HepG2 (cell line): ENCODE measurements around the gene CHN2. TPM values are rescaled to one million over a fixed set of nuclear protein-coding genes. Genes with fewer than 3 reads are reported as not detected.

Source experiments
- CENPT ChIP-seq: sonication (generic); formaldehyde crosslinking; IDR thresholded peaks from 2 replicates; pipeline ENCODE4 v1.8.0; 2022; ENCODE audit warnings: low read depth, mild to moderate bottlenecking, moderate library complexity, missing genetic modification reagents
- HDAC1 ChIP-seq: sonication (generic); formaldehyde crosslinking; IDR thresholded peaks from 2 replicates; pipeline ENCODE4 v1.5.1; 2020; ENCODE audit warnings: mild to moderate bottlenecking, missing genetic modification reagents
- HMG20A ChIP-seq: IDR thresholded peaks from 2 replicates; pipeline ENCODE4 v1.6.1; 2016; ENCODE audit warnings: borderline replicate concordance
- HNRNPK ChIP-seq: fragments of 200-400 bp; formaldehyde crosslinking; IDR thresholded peaks from 2 replicates; pipeline ENCODE4 v1.6.1; 2018; ENCODE audit warnings: low read length, low read depth, moderate library complexity, mild to moderate bottlenecking; ENCODE audit not compliant: poor library complexity, severe bottlenecking
- LCORL ChIP-seq, 2 experiments: fragments of 450-650 bp in 1 of 2; sonication (generic) in 1 of 2; formaldehyde crosslinking in 1 of 2; IDR thresholded peaks; 2 replicates each; pipeline versions ENCODE4 v1.5.0 to v1.6.1; 2017 to 2020; ENCODE audit warnings: antibody characterized with exemption in 1 of 2, missing genetic modification reagents in 1 of 2
- MTF2 ChIP-seq: sonication (generic); formaldehyde crosslinking; IDR thresholded peaks from 2 replicates; pipeline ENCODE4 v1.5.0; 2020; ENCODE audit warnings: missing genetic modification reagents, borderline replicate concordance
- PRMT3 ChIP-seq: sonication (generic); formaldehyde crosslinking; IDR thresholded peaks from 2 replicates; pipeline ENCODE4 v1.8.1; 2022; ENCODE audit warnings: low read depth, mild to moderate bottlenecking, moderate library complexity, missing genetic modification reagents, borderline replicate concordance
- RBM22 ChIP-seq: fragments of 200-400 bp; formaldehyde crosslinking; optimal IDR thresholded peaks from 2 replicates; pipeline ENCODE3; 2017; ENCODE audit warnings: mild to moderate bottlenecking, low read length, moderate library complexity
- SP4 ChIP-seq: sonication (generic); formaldehyde crosslinking; IDR thresholded peaks from 2 replicates; pipeline ENCODE4 v1.8.1; 2023; ENCODE audit warnings: mild to moderate bottlenecking, missing genetic modification reagents
- TAF15 ChIP-seq: fragments of 200-400 bp; formaldehyde crosslinking; IDR thresholded peaks from one replicate; pipeline ENCODE4 v1.6.1; 2018; ENCODE audit warnings: mild to moderate bottlenecking, low read depth, low read length; ENCODE audit not compliant: poor library complexity, severe bottlenecking
- TCF12 ChIP-seq, 2 experiments: fragments of 450-650 bp in 1 of 2; sonication (generic) in 1 of 2; formaldehyde crosslinking in 1 of 2; IDR thresholded peaks; 2 replicates each; pipeline versions ENCODE4 v1.6.1 to v1.8.0; 2017 to 2022; ENCODE audit warnings: antibody characterized with exemption in 1 of 2, mild to moderate bottlenecking in 1 of 2, missing genetic modification reagents in 1 of 2, moderate library complexity in 1 of 2
- ZMAT3 ChIP-seq: sonication (generic); formaldehyde crosslinking; conservative IDR thresholded peaks from 2 replicates; pipeline ENCODE4 v1.7.0; 2021; ENCODE audit warnings: missing genetic modification reagents
- ZNF234 ChIP-seq: sonication (generic); formaldehyde crosslinking; conservative IDR thresholded peaks from 2 replicates; pipeline ENCODE4 v1.5.1; 2020; ENCODE audit warnings: mild to moderate bottlenecking, missing genetic modification reagents
- ZNF235 ChIP-seq: sonication (generic); formaldehyde crosslinking; IDR thresholded peaks from 2 replicates; pipeline ENCODE4 v1.8.1; 2023; ENCODE audit warnings: mild to moderate bottlenecking, missing genetic modification reagents, borderline replicate concordance
- ZNF24 ChIP-seq: fragments of 450-650 bp; IDR thresholded peaks from 2 replicates; pipeline ENCODE4 v1.6.1; 2017; ENCODE audit warnings: antibody characterized with exemption, mild to moderate bottlenecking
- ZNF3 ChIP-seq: IDR thresholded peaks from 2 replicates; pipeline ENCODE4 v1.7.0; 2017; ENCODE audit warnings: inconsistent platforms
- ZNF350 ChIP-seq: sonication (generic); formaldehyde crosslinking; IDR thresholded peaks from 2 replicates; pipeline ENCODE4 v1.4.0; 2020; ENCODE audit warnings: mild to moderate bottlenecking, low read depth, missing genetic modification reagents, borderline replicate concordance
- ZNF549 ChIP-seq: sonication (generic); formaldehyde crosslinking; IDR thresholded peaks from 2 replicates; pipeline ENCODE4 v1.5.0; 2020; ENCODE audit warnings: missing genetic modification reagents
- ZNF607 ChIP-seq: sonication (generic); formaldehyde crosslinking; IDR thresholded peaks from 2 replicates; pipeline ENCODE4 v1.5.1; 2020; ENCODE audit warnings: missing genetic modification reagents, mild to moderate bottlenecking, borderline replicate concordance
- ZNF891 ChIP-seq: sonication (generic); formaldehyde crosslinking; IDR thresholded peaks from 2 replicates; pipeline ENCODE4 v1.5.0; 2020; ENCODE audit warnings: mild to moderate bottlenecking, missing genetic modification reagents
- ZSCAN25 ChIP-seq: sonication (generic); formaldehyde crosslinking; IDR thresholded peaks from 2 replicates; pipeline ENCODE4 v1.8.0; 2022; ENCODE audit warnings: mild to moderate bottlenecking, missing genetic modification reagents
- ZSCAN30 ChIP-seq: sonication (generic); formaldehyde crosslinking; IDR thresholded peaks from 2 replicates; pipeline ENCODE4 v1.5.0; 2020; ENCODE audit warnings: mild to moderate bottlenecking, missing genetic modification reagents
- polyA plus RNA-seq, 8 experiments: library from polyadenylated mRNA; depleted of rRNA in 3 of 8; stranded (reverse) in 7 of 8; unstranded in 1 of 8; fragments of >200 nt; fragmentation: Illumina TruSeq in 4 of 8; extraction: Trizol in 4 of 8; gene quantifications; 2 replicates each; pipeline versions ENCODE4 v1.2.1 to v1.2.3, GENCODE V29; 2011 to 2016; ENCODE audit warnings: low read depth in 4 of 8, missing spikeins in 1 of 8, mixed read lengths in 1 of 8; ENCODE audit not compliant: insufficient read depth in 1 of 8
- total RNA-seq, 5 experiments: library from RNA; depleted of rRNA; stranded (reverse); fragments of >200 nt; fragmentation: Illumina TruSeq; extraction: Trizol; gene quantifications; 2 replicates each; pipeline ENCODE4 v1.2.3, GENCODE V29; 2016; ENCODE audit warnings: low read depth in 1 of 5
- TF ChIP-seq, protein P1 (sequence below): fragments of 450-650 bp; IDR thresholded peaks from 2 replicates; pipeline ENCODE4 v1.6.1; 2017; ENCODE audit warnings: mild to moderate bottlenecking
- TF ChIP-seq, protein P2 (sequence below), 2 experiments: fragments of 450-650 bp in 1 of 2; sonication (generic) in 1 of 2; formaldehyde crosslinking; IDR thresholded peaks; 2 replicates each; pipeline versions ENCODE4 v1.5.0 to v1.8.0; 2020 to 2022; ENCODE audit warnings: mild to moderate bottlenecking in 1 of 2, missing genetic modification reagents in 1 of 2
- TF ChIP-seq, protein P3 (sequence below): sonication (generic); formaldehyde crosslinking; IDR thresholded peaks from 2 replicates; pipeline ENCODE4 v1.8.0; 2022; ENCODE audit warnings: missing genetic modification reagents, mild to moderate bottlenecking, moderate library complexity, borderline replicate concordance

Gene CHN2
- total and polyA plus RNA-seq, 2 of the 13 experiments (the other 11 are each of a cell fraction or from before 2014, with no cell fraction given): 23.5 to 30.5 TPM

DNA sequence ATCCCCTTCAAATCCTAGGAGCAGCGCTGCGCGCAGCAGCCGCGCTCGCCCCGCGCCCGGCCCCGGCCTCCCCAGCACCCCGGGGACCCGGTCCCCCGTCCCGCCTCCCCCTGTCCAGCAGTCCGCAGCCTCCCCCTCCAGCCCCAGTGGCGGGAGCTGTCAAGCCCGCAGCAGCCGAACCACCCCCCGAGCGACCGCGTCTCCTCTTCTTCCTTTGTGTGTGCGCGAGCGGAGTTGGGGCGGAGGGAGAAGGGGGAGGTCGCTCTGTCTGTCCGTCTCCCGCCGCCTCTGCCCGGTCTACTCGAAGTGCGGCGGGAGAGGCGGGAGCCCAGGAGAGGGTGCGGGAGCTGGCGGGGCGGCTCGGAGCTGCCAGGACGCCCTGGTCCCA, 375 bp upstream of the CHN2 start (continued):
- TF ChIP-seq, protein P1, sequence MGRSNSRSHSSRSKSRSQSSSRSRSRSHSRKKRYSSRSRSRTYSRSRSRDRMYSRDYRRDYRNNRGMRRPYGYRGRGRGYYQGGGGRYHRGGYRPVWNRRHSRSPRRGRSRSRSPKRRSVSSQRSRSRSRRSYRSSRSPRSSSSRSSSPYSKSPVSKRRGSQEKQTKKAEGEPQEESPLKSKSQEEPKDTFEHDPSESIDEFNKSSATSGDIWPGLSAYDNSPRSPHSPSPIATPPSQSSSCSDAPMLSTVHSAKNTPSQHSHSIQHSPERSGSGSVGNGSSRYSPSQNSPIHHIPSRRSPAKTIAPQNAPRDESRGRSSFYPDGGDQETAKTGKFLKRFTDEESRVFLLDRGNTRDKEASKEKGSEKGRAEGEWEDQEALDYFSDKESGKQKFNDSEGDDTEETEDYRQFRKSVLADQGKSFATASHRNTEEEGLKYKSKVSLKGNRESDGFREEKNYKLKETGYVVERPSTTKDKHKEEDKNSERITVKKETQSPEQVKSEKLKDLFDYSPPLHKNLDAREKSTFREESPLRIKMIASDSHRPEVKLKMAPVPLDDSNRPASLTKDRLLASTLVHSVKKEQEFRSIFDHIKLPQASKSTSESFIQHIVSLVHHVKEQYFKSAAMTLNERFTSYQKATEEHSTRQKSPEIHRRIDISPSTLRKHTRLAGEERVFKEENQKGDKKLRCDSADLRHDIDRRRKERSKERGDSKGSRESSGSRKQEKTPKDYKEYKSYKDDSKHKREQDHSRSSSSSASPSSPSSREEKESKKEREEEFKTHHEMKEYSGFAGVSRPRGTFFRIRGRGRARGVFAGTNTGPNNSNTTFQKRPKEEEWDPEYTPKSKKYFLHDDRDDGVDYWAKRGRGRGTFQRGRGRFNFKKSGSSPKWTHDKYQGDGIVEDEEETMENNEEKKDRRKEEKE: no peak
- TF ChIP-seq RBM22 (no peak), HMG20A (CRISPR knock-in tag) (no peak), ZMAT3 (CRISPR knock-in tag) (0 out of 2 replicates have a peak, but pooled peaks have one; percentile 9), ZNF235 (0 out of 2 replicates have a peak, but pooled peaks have one; percentile 14), SP4 (CRISPR knock-in tag) (0 out of 2 replicates have a peak, but pooled peaks have one; percentile 27), MTF2 (no peak), LCORL (IDR thresholded peaks at IDR 0.05) (no peak), LCORL (CRISPR knock-in tag; IDR thresholded peaks at IDR 0.05) (peak; percentile 28; the same call in 1 of the 2 replicates), ZSCAN25 (CRISPR knock-in tag) (peak; percentile 8; the same call in 1 of the 2 replicates), PRMT3 (CRISPR knock-in tag) (no peak), ZNF891 (CRISPR knock-in tag) (0 out of 2 replicates have a peak, but pooled peaks have one; percentile 14), ZNF549 (CRISPR knock-in tag) (no peak), CENPT (CRISPR knock-in tag) (no peak), ZSCAN30 (no peak), ZNF24 (no peak), ZNF234 (CRISPR knock-in tag) (0 out of 2 replicates have a peak, but pooled peaks have one; percentile 34), ZNF607 (0 out of 2 replicates have a peak, but pooled peaks have one; percentile 51), HDAC1 (0 out of 2 replicates have a peak, but pooled peaks have one; percentile 41), TAF15 (peak; percentile 51), ZNF350 (CRISPR knock-in tag) (no peak), TCF12 (IDR thresholded peaks at IDR 0.05) (no peak), TCF12 (CRISPR knock-in tag; IDR thresholded peaks at IDR 0.05) (no peak), ZNF3 (CRISPR knock-in tag) (no peak), HNRNPK (peak; percentile 66)
- TF ChIP-seq, protein P2, sequence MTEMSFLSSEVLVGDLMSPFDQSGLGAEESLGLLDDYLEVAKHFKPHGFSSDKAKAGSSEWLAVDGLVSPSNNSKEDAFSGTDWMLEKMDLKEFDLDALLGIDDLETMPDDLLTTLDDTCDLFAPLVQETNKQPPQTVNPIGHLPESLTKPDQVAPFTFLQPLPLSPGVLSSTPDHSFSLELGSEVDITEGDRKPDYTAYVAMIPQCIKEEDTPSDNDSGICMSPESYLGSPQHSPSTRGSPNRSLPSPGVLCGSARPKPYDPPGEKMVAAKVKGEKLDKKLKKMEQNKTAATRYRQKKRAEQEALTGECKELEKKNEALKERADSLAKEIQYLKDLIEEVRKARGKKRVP (CRISPR knock-in tag; IDR thresholded peaks at IDR 0.05): 0 out of 4 replicates have a peak, but pooled peaks of 1 of the 2 experiments have one; percentile 12
- TF ChIP-seq, protein P3, sequence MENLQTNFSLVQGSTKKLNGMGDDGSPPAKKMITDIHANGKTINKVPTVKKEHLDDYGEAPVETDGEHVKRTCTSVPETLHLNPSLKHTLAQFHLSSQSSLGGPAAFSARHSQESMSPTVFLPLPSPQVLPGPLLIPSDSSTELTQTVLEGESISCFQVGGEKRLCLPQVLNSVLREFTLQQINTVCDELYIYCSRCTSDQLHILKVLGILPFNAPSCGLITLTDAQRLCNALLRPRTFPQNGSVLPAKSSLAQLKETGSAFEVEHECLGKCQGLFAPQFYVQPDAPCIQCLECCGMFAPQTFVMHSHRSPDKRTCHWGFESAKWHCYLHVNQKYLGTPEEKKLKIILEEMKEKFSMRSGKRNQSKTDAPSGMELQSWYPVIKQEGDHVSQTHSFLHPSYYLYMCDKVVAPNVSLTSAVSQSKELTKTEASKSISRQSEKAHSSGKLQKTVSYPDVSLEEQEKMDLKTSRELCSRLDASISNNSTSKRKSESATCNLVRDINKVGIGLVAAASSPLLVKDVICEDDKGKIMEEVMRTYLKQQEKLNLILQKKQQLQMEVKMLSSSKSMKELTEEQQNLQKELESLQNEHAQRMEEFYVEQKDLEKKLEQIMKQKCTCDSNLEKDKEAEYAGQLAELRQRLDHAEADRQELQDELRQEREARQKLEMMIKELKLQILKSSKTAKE (CRISPR knock-in tag): 0 out of 2 replicates have a peak, but pooled peaks have one; percentile 9
